DMS53 treated with DMSO at 0.1 percent for 48 hours (cell line): ENCODE results near the gene EFCAB12.

Experiments used
- DNase-seq: peaks from one replicate; lab custom pipeline; 2025; ENCODE audit not compliant: unreplicated experiment; lab: John Stamatoyannopoulos, UW

The EFCAB12 gene

DNA sequence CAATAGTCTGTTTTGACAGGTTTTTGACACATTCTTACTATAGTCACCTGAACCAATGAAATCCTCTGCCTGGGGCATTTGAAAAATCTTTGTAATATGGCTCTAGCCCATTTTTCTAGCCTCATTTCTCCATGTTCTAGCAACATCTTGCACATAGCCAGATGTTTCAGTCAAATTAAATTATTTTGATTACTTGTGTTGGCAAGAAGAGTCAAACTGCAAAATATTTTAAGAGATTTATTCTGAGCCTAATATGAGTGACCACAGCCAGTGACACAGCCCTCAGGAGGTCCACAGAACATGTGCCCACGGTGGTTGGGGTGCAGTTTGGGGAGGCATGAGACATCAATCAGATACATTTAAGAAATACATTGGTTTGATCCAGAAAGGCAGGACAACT, 18.5 kb upstream of the EFCAB12 start:
- DNase-seq = no peak

DNA sequence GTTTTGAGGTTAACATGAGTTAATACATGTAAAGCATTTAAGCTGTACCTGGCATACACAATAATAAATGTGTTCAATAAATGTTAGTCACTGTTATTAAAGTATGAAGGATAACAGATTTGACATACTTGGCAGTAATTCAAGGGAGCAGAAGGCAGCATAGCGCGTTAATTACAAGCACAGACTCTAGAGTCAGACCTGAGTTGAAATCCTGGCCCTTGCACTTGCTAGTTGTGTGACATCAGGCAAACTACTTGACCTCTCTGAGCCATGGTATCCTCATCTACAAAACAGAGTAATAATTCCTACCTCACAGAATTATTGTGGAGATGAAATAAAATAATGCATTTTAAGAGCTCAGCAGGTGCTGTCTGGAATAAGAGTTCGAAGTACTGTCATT, 17.0 kb upstream of the EFCAB12 start:
- no peak for DNase-seq

DNA sequence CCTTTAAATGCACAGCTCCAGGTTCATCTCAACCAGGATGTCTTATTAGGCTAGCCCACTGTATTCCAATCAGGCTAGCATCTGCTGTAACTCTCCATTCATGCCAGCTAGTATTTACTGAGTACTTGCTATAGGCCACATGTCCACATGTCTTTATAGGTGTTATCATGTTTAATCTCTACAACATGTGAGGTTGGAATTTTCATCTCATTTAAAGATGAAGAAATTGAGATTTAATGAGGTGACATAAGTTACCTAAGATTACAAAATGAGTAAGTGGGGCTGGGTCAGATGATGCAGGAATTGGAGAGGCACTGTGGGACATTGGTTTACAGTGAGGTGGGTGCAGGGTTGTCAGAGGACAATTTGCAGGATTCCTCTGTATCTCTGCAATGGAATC, 14.5 kb upstream of the EFCAB12 start:
- no peak for DNase-seq

DNA sequence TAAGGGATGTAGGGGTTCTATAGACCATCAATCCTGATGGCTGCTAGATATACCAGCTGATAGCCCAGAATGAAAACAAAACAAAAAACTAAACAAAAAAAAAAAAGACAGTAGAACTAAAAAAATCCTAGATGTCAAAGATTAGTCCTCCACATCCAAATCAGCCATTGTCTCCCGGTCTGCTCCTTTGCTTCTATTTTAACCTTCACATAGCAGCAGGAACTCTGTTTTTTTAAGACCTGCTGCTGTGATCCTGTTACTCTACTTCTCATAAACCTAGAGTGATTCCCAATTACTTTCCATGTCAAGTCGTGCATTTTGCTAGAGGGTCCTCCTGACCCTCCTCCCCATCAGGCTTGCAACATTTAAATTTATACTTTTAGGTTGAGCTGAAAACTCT, 14.1 kb upstream of the EFCAB12 start:
- no peak for DNase-seq

DNA sequence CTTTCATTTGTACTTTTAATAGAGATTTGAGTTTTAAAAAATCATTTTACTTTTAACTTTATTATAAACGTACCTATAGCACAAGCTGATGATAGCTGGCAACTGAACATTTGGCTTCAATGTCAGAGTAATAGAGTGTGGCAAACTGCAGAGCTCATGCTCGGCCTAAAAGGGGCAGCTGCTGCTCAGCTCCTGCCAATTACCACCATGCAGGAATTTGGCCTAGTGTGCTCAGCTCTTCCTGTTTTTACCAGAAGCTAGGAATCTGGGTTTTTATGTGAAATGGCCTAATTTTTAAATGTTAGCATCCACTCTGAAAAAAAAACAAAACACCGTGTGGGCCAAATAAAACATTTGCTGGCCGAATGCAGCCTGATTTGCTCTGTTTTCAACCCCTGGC, 13.3 kb upstream of the EFCAB12 start:
- DNase-seq = no peak

DNA sequence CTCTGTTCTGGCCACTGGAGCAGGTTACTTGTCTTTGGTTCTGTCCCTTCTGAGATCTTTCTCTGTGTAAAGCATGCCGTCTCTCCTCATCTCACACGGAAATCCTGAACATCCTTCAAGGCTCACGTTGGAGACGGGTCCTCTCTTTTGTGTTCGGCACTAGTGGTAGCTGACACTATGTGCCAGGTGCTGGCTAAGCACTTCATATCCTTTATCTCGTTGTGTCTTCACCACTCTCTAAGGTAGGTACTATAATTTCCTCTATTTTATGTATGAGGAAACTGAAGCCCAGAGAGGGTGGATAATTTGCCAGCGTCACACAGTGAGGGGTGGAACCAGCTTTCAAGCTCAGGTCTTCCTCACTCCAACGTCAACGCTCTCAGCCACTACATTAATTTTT, 12.8 kb upstream of the EFCAB12 start:
- DNase-seq = no peak

DNA sequence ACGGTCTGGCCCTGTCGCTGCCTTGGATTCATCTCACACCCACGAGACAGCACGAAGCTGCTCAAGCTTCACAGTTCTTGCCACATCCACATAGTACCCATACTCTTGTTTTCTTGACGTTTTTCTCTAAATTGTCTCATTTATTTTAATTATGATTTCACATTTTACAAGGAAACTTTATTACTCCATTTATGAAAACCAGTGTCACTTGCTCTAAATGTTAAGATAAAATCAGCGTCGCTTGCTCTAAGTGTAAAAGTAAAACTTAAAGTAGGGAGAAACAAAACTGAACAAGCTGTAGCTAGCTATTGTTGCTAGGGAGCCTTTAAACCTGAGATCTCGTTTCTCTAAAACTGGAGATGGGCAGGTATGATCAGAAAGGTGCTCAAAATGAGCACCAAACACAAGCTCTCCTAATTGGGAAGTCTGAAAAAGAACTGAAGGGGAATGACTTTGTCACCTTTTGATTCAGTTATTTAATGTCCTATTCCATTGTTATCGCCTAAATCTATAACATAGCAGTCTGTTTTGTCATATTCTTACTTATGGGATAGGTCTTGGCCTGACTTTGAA, 12.3 kb upstream of the EFCAB12 start:
- DNase-seq = no peak

DNA sequence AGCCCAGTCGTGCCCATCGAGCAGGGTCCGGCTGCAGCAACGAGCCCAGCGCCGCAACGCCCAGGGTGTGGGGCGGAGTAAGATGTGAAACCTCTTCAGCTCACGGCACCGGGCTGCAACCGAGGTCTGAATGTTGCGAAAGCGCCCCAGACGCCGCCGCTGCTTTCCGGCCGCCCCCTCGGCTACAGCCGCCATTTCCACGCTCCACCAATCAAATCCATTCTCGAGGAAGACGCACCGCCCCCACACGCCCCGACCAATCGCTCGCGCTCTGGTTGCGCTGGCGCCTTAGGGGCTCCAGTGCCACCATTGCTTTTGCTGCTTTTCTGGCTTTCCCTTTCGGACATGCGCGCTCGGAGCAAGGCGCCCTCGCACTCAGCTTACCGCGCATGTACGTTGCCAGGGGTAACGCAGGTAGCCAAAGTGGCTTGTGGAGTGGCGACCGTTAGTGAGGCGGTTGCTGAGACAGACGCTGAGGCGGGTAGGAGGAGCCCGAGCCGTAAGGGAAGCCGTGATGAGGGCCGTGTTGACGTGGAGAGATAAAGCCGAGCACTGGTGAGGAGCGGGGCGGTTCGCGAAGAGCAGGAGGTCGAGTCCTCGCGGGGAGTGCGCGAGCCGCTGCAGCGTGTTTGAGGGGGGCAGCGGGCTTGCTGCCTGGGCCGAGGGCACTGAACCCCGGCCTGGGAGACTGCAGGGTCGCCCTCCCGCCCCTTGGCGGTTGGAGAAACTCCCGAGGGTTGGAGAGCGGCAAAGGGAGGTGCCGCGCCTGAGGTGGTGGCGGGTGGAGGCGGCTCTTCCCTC, 11.6 kb upstream of the EFCAB12 start, which contains the start of the genes IFT122 and MBD4:
Gene IFT122, plus strand, starts transcription at position 408 of the 801 bp plus-strand sequence. Its CDS starts 107 bp downstream, at position 515.
Gene MBD4, minus strand, starts transcription at position 132 of the 801 bp plus-strand sequence. Its CDS starts 115 bp downstream, at position 17.
- peak; percentile 94 for DNase-seq

DNA sequence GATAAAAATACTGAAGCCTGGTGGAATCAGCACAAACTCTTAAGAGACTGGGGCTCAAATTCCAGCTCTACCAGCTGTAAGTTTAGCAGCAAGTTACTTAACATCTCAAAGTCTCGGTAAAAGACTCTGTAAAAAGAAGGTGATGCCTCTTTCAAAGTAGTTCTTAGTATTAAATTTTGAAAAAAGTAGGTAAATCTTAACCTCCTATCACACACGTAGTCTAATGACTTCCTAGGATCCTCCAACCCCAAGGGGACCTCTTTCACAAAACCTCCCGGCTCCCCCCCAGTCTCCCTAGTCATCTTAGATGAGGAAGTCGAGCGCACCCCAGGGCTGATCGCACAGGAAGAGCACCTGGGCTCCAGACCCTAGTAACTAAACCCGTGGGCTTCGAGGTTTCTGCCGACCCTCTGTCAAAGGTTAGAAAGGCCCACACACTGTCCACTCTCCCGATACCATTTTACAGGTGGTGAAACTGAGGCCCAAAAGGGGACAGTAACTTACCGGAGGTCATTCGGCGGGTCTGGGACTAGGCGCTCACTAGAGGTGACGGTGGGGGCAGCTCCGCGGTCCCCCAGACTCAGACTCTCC, 10.9 kb upstream of the EFCAB12 start:
- no peak for DNase-seq

DNA sequence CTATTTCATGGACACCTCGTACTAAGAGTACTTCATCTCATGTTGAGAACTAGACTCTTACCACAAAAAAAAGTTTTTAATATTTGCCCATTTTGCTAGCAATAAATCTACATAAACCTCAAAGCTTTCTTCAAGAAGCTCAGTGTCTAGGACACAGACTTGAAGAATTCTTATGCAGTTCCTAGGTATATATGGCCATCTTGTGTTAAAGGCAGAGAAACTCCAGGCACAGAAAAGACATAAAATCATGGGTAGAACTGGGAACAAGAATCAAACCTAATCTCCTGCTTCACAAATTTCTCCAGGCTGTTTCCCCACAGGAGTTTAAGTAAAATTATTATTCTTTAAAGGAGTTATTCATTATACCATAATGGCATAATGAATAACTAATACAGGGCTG, 6.9 kb upstream of the EFCAB12 start:
- DNase-seq = no peak

DNA sequence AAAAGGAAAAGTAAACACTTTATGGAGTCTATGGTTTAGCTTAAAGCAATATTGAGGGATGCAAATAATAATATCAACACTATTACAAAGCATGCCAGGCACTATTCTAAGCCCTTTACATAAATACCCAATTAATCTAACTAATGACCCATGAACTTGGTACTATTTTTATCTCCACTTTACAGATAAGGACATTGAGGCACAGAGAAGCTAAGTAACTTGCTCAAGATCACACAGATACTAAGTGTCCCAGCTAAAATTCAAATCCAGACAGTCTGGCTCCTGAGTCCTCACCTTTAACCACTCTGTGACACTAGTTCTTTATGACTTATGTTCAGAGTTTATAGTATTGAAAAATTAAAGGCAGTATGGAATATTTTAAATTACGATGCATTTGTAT, 5.7 kb upstream of the EFCAB12 start:
- DNase-seq = no peak

DNA sequence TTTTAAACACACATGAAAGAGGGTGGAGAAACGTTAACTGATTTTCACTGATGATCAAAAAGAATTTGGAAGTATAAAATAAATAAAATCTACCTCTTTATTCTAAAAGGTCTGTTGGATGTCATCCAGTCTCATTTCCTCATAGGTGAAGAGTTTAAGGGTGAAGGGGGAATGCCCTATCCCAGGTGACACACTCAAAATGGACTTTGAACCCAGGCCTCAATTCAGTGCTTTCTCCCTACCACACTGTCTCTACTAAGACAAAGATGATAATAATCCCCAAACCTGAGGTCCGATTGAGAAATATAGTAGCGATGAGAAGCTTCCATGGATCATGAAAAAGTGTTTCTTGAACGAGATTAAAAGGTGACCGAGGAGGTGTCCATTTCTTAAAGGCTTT, 5.1 kb upstream of the EFCAB12 start:
- no peak for DNase-seq

DNA sequence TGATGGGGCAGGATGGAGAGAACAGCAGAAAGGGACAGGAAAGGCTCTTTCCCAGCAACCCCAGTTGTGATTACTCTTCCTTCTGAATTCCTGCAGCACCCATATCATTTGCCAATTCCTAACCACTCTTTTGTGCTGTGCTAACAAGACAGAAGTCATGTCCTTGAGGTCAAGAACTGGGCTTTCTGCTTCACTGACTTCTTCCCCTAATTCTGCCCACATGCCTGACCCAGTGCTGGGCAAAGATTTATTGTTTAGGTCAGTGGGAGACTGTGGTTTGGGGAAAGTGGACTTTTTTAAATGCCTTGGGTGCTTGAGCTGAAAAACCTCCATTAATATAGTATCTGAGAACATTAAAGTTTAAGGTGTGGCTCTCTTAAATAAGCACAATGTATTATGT, 4.2 kb upstream of the EFCAB12 start:
- no peak for DNase-seq

DNA sequence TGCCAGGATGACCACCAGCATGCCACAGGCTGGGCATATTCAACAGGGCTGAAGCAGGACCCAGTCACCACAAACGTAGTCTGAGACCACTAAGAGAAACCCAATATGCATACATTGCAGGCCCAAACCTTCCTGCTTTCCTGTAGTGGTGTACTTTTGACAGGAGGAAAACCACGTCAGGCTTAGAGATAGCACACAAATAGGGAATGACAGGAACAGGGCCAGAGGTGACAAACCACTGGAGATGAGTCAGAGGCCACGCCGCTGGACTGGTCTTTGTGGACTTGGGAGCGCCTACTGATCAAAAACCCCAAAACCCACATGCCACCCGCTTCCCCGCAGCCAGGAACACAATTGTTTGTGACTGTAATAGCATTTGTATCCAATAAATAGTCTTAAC, 3.6 kb upstream of the EFCAB12 start:
- no peak for DNase-seq

DNA sequence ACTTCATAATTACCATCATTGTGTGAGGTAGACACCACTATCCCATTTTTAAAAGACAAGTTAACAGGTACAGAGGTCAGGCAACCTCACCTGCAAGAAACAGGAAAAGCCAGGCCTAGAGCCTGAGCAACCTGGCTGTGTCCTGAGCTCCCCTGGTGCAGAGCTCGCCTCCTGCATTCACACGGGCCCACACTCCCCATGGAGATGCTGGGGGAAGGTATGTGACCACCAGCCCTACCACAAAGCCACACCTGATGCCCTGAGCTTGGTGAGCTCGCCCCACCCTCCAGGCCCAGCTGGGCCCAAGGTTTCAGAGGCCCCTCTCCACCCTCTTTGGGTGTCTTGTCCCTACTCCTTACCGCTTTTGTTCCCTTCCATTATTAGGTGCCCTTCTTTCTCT, 1.2 kb upstream of the EFCAB12 start:
- DNase-seq = no peak

DNA sequence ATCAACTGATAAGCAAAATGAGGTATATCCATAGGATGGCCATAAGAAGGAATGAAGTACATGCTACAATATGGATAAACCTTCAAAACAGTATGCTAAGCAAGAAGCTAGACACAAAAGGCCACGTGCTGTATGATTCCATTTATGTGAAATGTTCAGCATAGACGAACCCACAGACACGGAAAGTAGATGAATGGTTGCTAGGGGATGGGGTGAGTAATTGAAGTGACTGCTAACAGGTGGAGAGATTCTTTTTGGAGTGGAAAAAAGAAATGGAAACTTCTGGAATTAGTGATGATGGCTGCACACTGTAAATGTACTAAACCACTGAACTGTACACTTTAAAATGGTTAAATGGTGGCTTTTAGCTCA, 630 bp upstream of the EFCAB12 start:
- no peak for DNase-seq

DNA sequence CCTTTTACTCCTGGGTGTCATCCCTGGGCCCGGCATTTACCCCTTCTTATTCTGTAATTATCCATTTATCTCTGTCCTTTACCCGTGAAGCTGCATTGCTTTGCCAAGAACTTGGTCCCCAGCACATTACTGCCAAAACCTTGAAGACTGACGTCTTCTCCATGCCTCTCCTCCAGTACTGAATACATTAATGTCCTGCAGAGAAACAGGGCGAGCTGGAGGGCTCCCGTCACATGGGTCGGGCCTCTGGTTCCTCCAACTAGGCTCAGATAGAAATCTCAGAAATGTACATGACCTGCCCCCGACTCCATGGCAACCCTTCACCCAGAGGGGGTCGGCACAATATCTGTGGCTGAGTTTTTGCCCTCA, 445 bp downstream of the EFCAB12 start:
- no peak for DNase-seq

DNA sequence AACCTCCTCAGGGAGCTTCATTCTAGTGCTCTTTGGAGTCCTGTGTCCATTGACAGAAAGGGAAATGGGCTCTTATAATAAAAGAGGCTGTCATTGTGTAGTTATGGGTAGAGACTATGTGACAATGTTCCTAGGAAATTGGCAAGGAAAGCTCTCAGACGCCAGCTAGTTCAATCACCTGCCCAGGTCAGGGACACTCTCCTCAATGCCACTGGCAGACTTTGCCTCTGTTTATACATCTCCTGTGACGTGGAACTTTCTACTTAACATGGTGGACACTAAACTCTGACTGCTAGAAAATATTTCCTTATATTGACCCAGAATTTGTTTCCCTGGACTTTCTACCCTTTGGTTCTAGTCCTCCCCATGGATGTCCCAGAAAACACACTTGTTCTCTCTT, 2.8 kb downstream of the EFCAB12 start:
- DNase-seq = no peak

DNA sequence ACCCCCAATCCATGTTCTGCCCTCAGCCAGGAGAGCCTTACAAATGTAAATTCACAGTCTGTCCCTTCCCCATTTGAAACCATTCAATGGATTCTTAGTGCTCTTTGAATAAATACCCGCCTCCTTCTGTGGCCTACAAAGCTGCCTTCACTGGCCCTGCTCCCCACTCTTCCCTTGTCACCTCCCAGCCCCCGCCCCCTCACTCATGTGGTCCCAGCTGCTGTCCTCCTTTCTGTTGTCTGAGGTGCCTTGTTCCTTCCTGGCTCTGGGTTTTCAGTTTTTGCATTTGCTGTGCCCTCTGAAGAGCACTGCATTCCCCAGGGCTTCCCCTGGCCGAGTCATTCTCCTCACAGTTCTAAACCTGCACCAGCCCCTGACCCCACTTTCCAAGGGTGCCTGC, 3.2 kb downstream of the EFCAB12 start:
- no peak for DNase-seq

DNA sequence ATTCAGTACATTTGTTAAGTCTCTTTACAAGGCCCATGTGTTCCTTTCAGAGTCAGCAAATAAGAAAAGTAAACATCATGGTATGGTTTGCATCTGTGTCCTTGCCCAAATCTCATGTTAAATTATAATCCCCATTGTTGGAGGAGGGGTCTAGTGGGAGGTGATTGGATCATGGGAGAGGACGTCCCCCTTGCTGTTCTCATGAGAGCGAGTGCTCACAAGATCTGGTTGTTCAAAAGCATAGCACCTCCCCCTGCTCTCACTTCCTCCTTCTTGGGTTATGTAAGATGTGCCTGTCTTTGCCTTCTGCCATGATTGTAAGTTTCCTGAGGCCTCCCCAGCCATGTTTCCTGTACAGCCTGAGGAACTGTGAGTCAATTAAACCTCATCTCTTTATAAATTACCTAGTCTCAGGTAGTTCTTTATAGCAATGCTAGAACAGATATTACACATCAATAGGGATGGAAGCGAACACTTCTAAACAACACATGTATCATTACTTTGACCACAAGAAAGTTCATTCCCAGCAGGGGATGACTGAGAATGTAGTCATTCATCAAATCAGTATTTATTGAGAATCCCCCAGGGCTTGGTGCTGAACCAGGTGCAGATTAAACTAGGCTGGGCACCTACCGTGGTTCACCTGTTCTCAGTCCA, 4.1 kb downstream of the EFCAB12 start:
- no peak for DNase-seq

DNA sequence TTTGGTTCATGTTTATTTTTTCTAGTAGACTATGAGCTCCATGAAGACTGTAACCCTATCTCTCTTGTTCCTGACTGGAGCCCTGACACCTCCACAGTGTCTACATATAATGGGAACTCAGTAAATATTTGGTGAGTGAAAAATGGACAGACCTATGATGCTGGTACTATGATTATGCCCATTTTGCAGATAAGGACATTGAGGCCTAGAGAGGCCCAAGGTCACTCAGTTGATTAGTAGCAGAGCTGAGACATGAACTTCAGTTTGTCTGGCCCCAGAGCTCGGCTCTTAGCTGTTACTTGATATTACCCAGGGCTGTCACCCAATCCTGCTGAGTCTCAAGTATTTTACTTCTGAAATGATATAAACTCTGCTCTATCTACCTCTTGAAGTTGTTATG, 5.5 kb downstream of the EFCAB12 start:
- no peak for DNase-seq
